Stimulated activated naive CD4-positive, alpha-beta T cell (primary cell): Measurements from ENCODE around the gene AOAH.

Experiments
- DNase-seq, 6 experiments: peaks; one replicate each; lab custom pipeline; 2025; lab: John Stamatoyannopoulos, UW

Gene AOAH

DNA sequence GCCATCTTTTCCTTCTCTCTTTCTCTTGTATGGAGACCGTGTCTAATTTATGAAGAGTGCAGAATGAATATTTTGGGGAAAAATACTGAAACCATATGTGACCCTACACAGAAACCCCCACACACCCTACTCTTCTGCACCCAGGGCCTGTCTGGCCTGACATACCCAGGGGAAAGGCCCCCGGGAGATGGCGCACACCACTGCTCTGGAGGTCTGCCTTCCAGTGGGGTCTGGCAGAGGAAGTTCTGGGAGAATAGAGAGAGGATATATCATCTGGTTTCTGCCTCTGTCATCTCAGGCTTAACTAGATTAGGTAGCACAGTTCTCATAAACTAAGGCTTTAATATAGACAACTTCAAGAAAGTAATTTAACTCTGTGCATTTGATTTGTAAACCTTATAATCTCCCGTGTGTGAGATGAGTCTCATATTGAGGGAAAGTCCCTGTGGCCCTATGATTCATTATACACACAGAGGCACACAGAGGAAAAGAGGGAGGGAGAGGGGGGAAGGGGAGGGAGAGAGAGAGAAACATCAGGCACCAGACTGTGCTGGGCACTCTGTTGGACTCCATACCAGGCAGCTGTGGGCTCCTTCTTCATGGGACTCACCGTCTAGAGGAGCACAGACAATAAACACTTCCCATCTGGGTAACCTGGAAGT, 123.3 kb downstream of the AOAH start:
- DNase-seq: no peak

GRCh38 chr7:36600314-36600682, 124.0 kb downstream of the AOAH start:
- no peak for DNase-seq

DNA sequence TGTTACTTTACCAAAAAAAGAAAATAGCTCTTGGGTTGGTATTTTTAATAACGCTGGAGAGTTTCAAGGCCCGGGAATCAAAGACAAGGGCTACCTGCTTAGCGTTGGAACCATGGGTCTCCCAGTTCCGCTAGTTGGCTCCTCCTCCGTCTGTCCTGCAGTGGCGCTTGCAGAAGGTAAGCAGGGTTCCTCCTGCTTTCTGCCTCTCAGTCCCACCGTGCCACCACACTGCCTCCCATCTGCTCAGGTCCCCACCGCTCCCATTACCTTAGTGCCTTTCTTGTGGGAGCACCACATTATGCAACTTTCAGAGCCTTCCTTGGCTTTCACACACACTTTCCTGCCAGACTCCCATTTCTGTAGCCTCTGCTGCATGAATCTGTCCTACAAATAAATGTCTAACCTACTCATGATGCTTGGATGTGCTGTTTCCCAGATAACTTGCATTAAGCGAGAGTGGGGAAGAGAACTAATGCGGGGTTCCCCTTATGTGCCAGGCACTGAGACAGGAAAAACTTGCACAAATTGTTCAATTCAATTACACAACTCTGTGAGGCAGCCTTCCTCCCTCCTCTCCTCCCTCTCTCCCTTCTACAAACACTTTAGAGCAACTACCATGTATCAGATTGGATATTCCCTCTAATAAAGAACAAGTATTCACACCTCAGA, 124.5 kb downstream of the AOAH start:
- no peak for DNase-seq

GRCh38 chr7:36598054-36598674, 126.1 kb downstream of the AOAH start:
- no peak for DNase-seq

DNA sequence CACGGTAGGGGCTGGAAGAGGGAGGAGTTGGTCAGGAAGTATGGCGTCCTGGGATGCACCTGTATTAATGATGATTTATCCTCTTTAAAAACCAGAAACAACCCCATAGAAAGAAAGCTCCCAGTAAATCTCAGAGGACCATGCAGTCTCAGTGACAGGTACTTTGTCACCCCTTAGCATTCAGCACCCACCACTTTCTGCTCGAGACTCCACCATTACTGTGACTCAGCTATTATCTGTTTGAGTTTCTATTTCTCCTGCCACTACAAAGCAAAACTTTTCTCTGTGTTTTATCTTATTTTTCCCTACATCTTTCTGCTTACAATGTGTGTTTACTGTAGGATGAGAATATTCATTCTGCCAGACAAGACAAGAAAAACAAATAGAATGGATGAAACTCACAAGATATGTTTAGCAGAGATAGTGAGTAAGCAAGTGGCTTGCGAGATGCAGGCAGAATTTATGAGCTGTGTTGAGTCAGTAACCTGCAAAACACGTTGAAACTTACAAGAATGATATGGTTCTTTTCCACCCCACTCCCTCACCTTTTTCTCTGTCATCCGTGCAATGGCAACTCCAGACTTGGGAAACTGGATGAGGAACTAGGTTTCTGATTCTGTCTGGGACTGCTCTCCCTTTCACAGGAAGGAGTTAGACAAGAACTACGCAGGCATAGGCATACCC, 127.1 kb downstream of the AOAH start:
- no peak for DNase-seq

- no peak for DNase-seq
These were observed 129.8 kb downstream of the AOAH start for GRCh38 chr7:36594445-36594844.

DNA sequence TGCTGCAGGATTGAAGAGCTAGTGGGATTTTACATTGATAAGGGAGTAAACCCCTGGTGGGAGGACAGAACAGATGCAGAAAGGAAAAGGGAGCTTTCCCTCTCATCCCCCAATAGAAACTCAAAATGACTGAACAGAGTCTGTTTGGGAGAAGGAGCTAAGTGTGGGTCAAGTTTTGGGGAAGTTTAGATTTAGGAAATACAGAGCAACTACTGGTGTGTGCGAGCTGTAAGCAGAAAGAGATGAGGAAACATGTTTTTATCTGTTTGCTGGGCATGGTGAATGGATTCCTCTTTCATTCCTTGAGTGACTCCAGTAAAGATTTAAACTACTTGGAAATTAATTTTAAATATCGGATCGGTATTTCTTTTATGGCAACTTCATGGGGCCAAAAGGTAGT, 132.7 kb downstream of the AOAH start:
- no peak for DNase-seq

DNA sequence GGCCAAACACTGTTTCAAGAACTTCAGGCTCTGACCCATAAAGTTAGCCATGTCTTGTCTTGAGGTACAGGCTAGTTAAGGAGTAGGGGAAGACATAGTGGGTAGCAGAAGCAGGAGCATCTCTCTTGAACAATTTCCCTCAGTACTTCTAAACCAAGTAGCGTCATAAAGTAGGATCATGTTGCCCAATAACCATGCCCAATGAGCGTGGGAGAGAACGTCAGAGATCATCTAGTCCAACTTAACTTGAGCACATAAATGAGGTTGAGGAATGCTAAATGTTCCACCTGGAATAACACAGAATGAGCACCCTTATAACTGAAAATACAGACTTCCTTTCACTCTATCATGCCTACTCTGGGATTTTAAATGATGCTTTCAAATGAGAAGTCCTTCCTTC, 134.9 kb downstream of the AOAH start:
- no peak for DNase-seq

GRCh38 chr7:36583318-36583717, 141.0 kb downstream of the AOAH start:
- DNase-seq: no peak

- DNase-seq: no peak
These were observed 148.5 kb downstream of the AOAH start for GRCh38 chr7:36575832-36576231.

- no peak for DNase-seq
These were observed 151.2 kb downstream of the AOAH start for GRCh38 chr7:36573066-36573465.

- DNase-seq: no peak
These were observed 153.1 kb downstream of the AOAH start for GRCh38 chr7:36571190-36571560.

DNA sequence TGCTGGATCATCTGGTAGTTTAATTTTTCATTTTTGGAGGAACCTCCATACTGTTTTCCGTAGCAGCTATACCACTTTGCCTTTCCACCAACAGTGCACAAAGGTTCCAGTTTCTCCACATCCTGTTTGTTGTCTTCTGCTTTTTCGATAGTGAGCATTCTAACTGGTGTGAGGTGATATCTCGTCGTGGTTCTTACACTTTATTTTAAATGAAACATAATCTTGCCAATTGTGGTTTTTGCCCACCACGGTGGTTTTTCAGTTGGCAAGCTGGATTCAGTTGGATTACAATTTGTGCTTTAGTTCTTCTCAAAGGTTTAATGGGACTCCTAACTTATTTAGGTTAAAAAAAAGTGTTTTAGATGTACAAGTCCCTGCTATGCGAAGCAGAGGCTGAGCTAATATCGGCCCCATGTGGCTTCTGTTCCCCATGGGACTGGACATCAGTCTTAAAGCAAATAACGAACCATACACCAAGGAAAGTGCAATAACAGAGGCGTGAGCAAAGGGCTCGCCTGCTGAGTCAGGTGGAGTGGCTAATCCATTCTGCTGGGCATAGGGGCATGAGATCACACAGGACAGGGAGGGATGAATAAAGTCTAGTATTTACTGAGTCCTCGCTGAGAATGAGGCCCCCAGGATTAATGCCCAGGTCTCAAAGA, 153.6 kb downstream of the AOAH start:
- peak in 1 of 6 experiments; percentile 6 for DNase-seq

DNA sequence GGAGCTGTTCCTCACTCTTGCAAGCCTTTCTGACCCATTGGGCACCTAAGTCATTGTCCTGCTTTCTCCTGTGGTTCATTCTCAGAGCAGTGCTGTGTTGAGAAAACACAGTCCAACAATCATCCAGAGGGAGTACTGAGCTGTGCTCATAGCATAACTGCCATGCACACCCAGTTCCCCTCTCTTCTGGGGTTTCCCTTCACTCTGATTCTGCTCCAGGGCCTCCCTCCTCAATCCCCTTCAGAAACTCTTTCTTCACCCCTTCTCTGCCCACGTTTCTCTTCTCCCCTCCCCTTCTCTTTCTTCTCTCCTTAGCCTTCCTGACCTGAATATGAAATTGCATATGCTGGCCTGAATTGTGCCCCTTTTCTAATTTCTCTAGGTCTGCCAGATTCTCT, 155.8 kb downstream of the AOAH start:
- DNase-seq: no peak

- no peak for DNase-seq
These were observed 156.4 kb downstream of the AOAH start for GRCh38 chr7:36567699-36568451.

DNA sequence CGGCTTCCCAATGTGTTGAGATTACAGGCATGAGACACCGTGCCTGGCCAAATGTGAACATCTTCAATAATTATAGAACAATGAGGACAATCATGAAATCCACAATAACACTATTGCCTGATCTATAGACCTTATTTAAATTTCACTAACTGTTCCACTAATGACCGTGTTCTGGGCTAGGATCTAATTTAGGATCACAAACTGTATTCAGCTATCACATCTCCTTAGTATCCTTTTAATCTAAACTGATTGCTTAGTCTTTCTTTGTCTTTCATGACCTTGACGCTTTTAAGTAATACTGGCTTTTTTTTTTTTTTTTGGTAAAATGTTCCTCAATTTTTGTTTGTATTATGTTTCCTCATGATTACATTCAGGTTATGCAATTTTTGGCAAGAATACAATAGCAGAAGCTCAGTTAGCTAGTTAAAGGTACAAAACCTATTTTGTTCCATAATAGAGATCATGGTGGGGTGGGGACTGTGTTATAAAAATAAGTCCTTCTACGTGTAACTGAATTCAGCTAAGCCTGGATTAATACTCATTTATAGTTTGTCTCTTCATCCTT, 158.4 kb downstream of the AOAH start:
- no peak for DNase-seq

GRCh38 chr7:36564489-36564888, 159.8 kb downstream of the AOAH start:
- DNase-seq: no peak

GRCh38 chr7:36563706-36564327, 160.5 kb downstream of the AOAH start:
- DNase-seq: no peak

- DNase-seq: no peak
These were observed 162.2 kb downstream of the AOAH start for GRCh38 chr7:36562121-36562520.

- DNase-seq: no peak
These were observed 175.3 kb downstream of the AOAH start for GRCh38 chr7:36549029-36549428.

DNA sequence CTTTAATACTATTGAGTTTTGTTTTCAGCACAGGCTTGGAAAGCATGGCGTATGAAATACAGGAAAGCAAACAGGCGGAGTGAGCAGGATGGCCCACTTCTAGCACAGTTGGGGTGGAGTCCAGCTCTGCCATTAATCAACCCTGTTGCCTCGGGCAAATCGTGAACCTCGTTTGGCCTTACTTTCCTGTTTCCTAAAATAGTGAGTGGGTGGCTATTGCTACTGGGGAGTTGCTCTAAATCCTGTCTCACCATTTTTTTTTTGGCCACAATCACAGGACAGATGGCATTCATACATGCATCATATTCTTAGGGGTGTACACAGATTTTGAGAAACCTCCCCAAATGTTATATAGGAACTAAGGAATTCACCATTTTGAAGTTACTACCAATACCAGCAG, 176.9 kb downstream of the AOAH start:
- DNase-seq: no peak
